Activated CD8-positive, alpha-beta T cell treated with anti-CD3 and anti-CD28 coated beads for 36 hours (primary cell): Measurements from ENCODE around the gene TLR9. TPM values are rescaled to one million over a fixed set of nuclear protein-coding genes. Genes with fewer than 3 reads are reported as not detected.
A peak's percentile ranks its signal among the peaks of the same experiment; 100 is the strongest.

Experiments
- ATAC-seq: fragments of 200-7000 bp; cut with Tn5 transposase; one replicate; pipeline ENCODE4 v1.10.0; 2021; ENCODE audit warnings: mild to moderate bottlenecking, moderate library complexity
- CTCF ChIA-PET: fragments of 350-600 bp; sonication (Branson Sonifier 250); formaldehyde crosslinking; loops from one replicate; lab custom pipeline; 2021; ENCODE audit warnings: antibody characterized with exemption; lab: Charles Lee
- POLR2A ChIA-PET: fragments of 350-600 bp; sonication (Branson Sonifier 250); formaldehyde crosslinking; loops from one replicate; lab custom pipeline; 2021; ENCODE audit warnings: antibody characterized with exemption; lab: Charles Lee
- DNase-seq: peaks from one replicate; pipeline ENCODE4 v3.0.0-alpha.2; 2020
- H3K27ac Mint-ChIP-seq: one replicate; pipeline ENCODE4 v1.8.0; 2021; ENCODE audit warnings: mild to moderate bottlenecking, mixed read lengths
- H3K27me3 Mint-ChIP-seq: one replicate; pipeline ENCODE4 v1.8.0; 2021; ENCODE audit warnings: mixed read lengths
- H3K36me3 Mint-ChIP-seq: one replicate; pipeline ENCODE4 v1.8.0; 2021; ENCODE audit warnings: low read depth, mixed read lengths
- H3K4me1 Mint-ChIP-seq: one replicate; pipeline ENCODE4 v1.8.0; 2021; ENCODE audit warnings: low read depth, mixed read lengths
- H3K4me3 Mint-ChIP-seq: one replicate; pipeline ENCODE4 v1.8.0; 2021; ENCODE audit warnings: mild to moderate bottlenecking, moderate library complexity, mixed read lengths
- H3K9me3 Mint-ChIP-seq: one replicate; pipeline ENCODE4 v1.8.0; 2021; ENCODE audit warnings: mixed read lengths
- intact Hi-C: fragments of 100-400 bp; cut with micrococcal nuclease; formaldehyde crosslinking; loops from one replicate; pipeline ENCODE4 v1.10.0; 2022
- total RNA-seq, 2 experiments: library from RNA; stranded (reverse); gene quantifications; one replicate each; pipeline ENCODE4 v1.2.3, GENCODE V29; 2021
- TF ChIP-seq, protein P1 (sequence below): fragments of 200-600 bp; IDR thresholded peaks from one replicate; pipeline ENCODE4 v1.8.0; 2022; ENCODE audit warnings: antibody characterized with exemption, mild to moderate bottlenecking

The TLR9 gene
- total RNA-seq, 2 experiments from 2014 or later: 2.0 TPM

DNA sequence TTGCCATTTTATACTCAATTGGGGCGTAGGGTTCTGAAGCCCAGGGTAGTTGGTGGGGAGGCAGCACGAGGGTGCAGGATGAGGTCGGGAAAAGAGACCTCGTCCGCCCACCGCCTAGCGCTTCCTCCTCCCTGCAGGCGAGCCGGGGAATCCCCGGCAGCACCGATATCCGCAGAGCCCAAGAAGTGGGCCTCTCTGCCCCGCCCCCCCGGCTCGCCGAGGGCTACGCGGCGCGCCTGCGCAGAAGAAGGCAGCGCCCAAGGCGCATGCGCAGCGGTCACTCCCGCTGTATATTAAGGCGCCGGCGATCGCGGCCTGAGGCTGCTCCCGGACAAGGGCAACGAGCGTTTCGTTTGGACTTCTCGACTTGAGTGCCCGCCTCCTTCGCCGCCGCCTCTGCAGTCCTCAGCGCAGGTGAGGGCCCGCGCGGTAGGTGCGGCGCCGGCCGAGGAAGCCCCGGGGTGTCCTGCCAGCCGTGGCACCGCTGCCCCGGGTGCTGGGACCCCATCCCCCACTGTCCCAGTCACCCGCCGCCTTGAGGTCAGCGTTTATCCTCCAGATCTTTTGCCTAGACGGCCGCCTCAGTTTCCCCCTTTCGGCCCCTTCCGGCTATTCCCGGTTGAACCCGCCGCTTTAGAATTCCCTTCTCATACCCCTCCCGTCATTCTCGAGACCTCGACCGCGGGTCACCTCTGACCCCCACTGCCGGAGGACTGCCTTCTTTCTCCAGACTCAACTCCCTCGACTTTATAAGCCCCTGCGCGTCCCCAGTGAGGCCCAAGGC lies 27.4 kb downstream of the TLR9 start, which contains the start of gene ALAS1:
Gene ALAS1 (plus strand): TSS at position 319 of the 784 bp plus-strand sequence. CDS start 1,082 bp downstream, outside the sequence.
- intact Hi-C loops: no loop called here
- H3K4me3 Mint-ChIP-seq: peak within 1 kb of the TSS; percentile 99
- peak; percentile 97 for ATAC-seq
- no peaks in the 10 kb centered on the region for H3K27me3 Mint-ChIP-seq
- CTCF ChIA-PET: interaction anchor here (0.8 to 2.9 kb wide), 4 partner anchors 23 to 256 kb away, joined by 3 to 21 read pairs (median 3); partner anchors contain the start of gene RRP9
- TF ChIP-seq, protein P1, sequence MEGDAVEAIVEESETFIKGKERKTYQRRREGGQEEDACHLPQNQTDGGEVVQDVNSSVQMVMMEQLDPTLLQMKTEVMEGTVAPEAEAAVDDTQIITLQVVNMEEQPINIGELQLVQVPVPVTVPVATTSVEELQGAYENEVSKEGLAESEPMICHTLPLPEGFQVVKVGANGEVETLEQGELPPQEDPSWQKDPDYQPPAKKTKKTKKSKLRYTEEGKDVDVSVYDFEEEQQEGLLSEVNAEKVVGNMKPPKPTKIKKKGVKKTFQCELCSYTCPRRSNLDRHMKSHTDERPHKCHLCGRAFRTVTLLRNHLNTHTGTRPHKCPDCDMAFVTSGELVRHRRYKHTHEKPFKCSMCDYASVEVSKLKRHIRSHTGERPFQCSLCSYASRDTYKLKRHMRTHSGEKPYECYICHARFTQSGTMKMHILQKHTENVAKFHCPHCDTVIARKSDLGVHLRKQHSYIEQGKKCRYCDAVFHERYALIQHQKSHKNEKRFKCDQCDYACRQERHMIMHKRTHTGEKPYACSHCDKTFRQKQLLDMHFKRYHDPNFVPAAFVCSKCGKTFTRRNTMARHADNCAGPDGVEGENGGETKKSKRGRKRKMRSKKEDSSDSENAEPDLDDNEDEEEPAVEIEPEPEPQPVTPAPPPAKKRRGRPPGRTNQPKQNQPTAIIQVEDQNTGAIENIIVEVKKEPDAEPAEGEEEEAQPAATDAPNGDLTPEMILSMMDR: no peak
- H3K27ac Mint-ChIP-seq: peak within 1 kb of the TSS; percentile 93
- peaks cover 52% of the 10 kb centered on the region for H3K4me1 Mint-ChIP-seq
- peaks cover 35% of the 10 kb centered on the region for H3K36me3 Mint-ChIP-seq
- no peaks in the 10 kb centered on the region for H3K9me3 Mint-ChIP-seq
- peak; percentile 95 for DNase-seq
- POLR2A ChIA-PET: interaction anchor here (1.0 to 1.2 kb wide), 5 partner anchors 9 to 215 kb away, joined by 3 to 5 read pairs (median 3); partner anchors contain the start of gene POC1A

DNA sequence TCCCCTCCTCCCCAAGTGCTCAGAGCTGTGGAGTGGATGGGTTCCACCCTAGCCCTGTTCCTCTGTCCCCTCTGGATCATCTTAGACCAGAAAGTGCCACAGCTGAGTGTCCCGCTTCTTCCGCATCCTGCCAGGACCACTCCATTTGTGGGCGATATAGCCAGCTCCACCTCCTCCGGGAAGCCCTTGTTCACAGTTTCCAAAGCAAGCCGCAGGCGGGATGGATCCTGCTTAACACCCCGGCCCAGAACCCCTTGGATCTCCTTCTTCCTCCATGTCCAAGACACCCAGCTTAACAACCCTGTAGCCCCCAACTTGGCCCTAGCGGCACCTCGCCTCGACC lies 28.0 kb downstream of the TLR9 start:
- no peaks in the 10 kb centered on the region for H3K9me3 Mint-ChIP-seq
- TF ChIP-seq, protein P1: no peak
- peaks cover 48% of the 10 kb centered on the region for H3K4me1 Mint-ChIP-seq
- ChIA-PET CTCF (interaction anchor here (0.7 to 2.9 kb wide), 5 partner anchors 13 to 256 kb away, joined by 3 to 21 read pairs (median 3); partner anchors contain the start of gene RRP9), POLR2A (interaction anchor here (0.7 to 1.2 kb wide), 6 partner anchors 9 to 215 kb away, joined by 3 to 5 read pairs (median 3); partner anchors contain the start of gene POC1A)
- no peaks in the 10 kb centered on the region for H3K27me3 Mint-ChIP-seq
- DNase-seq: no peak
- peak overlapping the region; percentile 99 for H3K4me3 Mint-ChIP-seq
- peak; percentile 2 for ATAC-seq
- H3K36me3 Mint-ChIP-seq: peaks cover 29% of the 10 kb centered on the region
- peak overlapping the region; percentile 93 for H3K27ac Mint-ChIP-seq
- intact Hi-C loops: no loop called here

DNA sequence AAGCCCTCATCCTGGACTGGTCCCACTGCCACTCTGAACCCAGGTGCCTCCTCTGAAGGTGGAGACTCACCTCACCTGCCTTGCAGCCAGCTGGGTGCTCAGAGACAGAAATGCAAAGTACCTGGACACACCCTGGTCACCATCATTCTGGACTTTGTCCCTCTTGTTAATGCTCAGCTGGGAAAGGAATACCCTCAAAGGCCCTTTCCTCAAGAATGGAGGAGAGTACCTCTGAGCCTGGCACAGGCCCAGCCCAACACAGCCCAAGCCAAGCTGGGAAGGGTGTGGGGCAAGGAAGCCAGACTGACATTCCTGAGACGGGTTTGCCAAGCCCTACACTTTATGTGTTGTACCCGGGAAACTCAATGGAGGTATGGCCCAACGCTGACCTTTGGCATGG lies 28.5 kb downstream of the TLR9 start:
- Mint-ChIP-seq H3K27ac (no peak overlapping the region), H3K4me1 (peaks cover 43% of the 10 kb centered on the region), H3K9me3 (no peaks in the 10 kb centered on the region), H3K4me3 (no peak overlapping the region), H3K36me3 (peaks cover 26% of the 10 kb centered on the region), H3K27me3 (no peaks in the 10 kb centered on the region)
- intact Hi-C loops: no loop called here
- ATAC-seq (no peak), DNase-seq (no peak)
- CTCF ChIA-PET: interaction anchor here (0.7 to 2.9 kb wide), 4 partner anchors 13 to 255 kb away, joined by 3 to 21 read pairs (median 4); partner anchors contain the start of gene RRP9
- POLR2A ChIA-PET: interaction anchor here (0.5 to 1.2 kb wide), 7 partner anchors 8 to 245 kb away, joined by 3 to 5 read pairs (median 3); partner anchors contain the start of gene POC1A
- TF ChIP-seq, protein P1: no peak

DNA sequence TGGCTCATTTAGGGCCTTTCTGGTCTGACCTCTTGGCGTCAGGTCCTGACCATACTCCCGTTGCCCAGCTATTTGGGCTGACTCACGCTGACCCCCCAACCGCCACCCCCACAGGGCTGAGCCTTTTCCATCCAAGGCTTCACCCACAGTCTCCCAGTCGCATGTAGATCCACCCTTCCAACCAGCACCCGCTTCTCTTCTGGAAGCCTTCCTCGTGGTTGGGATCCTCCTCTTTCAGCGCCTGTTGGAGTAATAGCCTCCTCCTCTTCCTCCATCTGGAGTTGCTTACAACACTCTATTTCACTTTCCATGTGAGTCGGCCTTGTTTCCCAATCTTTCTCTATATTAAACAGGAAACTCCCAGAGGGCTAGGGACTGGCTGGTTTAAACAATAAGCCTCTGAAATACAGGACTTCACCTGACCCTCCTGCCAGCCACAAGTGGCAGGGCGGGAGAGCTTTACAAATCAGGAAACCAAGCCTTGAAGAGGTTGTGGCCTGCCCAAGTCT lies 29.6 kb downstream of the TLR9 start:
- Mint-ChIP-seq H3K27me3 (no peaks in the 10 kb centered on the region), H3K4me3 (no peak overlapping the region), H3K4me1 (peaks cover 33% of the 10 kb centered on the region), H3K27ac (no peak overlapping the region), H3K36me3 (peaks cover 17% of the 10 kb centered on the region), H3K9me3 (no peaks in the 10 kb centered on the region)
- ChIA-PET POLR2A (interaction anchor here (0.8 kb wide), 1 partner anchor 250 kb away, joined by 4 read pairs; no protein-coding TSS in a partner anchor), CTCF (interaction anchor here (1.3 to 2.9 kb wide), 3 partner anchors 25 to 143 kb away, joined by 3 to 21 read pairs (median 3); no protein-coding TSS in a partner anchor)
- intact Hi-C loops: no loop called here
- TF ChIP-seq, protein P1: no peak
- DNase-seq (no peak), ATAC-seq (no peak)
